IMR-90 (cell line): ENCODE data around the gene DEPDC5. TPM values are rescaled to one million over a fixed set of nuclear protein-coding genes. Genes with fewer than 3 reads are reported as not detected.

ENCODE experiments used
- ATAC-seq: fragments of 200-7000 bp; cut with Tn5 transposase; 2 replicates; pipeline ENCODE4 v1.9.1; 2020; ENCODE audit warnings: low read depth, mild to moderate bottlenecking, moderate library complexity
- BruUV-seq: library from RNA; stranded (reverse); fragments of 400-500 nt; replicated peaks from 2 replicates; lab custom pipeline; 2021; lab: Mats Ljungman, UMichigan
- CTCF ChIA-PET: fragments of 300-600 bp; formaldehyde crosslinking; extraction: SDS; loops from one replicate; lab custom pipeline; 2021; ENCODE audit warnings: antibody characterized with exemption; lab: Yijun Ruan, JAX
- POLR2A ChIA-PET: fragments of 300-600 bp; sonication (Branson Sonifier 250); formaldehyde crosslinking; loops from one replicate; lab custom pipeline; 2022; ENCODE audit warnings: antibody characterized with exemption; ENCODE audit not compliant: unreplicated experiment; lab: Charles Lee
- DNase-seq: peaks from one replicate; pipeline ENCODE4 v3.0.0; 2013
- H2AFZ ChIP-seq: replicated peaks from 2 replicates; pipeline ENCODE3; 2013; ENCODE audit warnings: low read length, mild to moderate bottlenecking; ENCODE audit not compliant: poor library complexity
- H2AK5ac ChIP-seq: 2 replicates; pipeline ENCODE4 v1.6.1; 2013; ENCODE audit warnings: low read depth, low read length, inconsistent platforms
- H2AK9ac ChIP-seq: replicated peaks from 2 replicates; pipeline ENCODE3; 2013; ENCODE audit warnings: mild to moderate bottlenecking, low read depth, low read length, moderate library complexity; ENCODE audit not compliant: poor library complexity
- H2BK120ac ChIP-seq: 2 replicates; pipeline ENCODE4 v1.6.1; 2013; ENCODE audit warnings: low read depth, low read length, inconsistent platforms
- H2BK15ac ChIP-seq: 3 replicates; pipeline ENCODE4 v1.6.1; 2013; ENCODE audit warnings: low read depth, low read length, inconsistent platforms
- H2BK20ac ChIP-seq: 2 replicates; pipeline ENCODE4 v1.6.1; 2013; ENCODE audit warnings: low read depth, mild to moderate bottlenecking, inconsistent platforms, low read length, moderate library complexity
- H2BK5ac ChIP-seq: 2 replicates; pipeline ENCODE4 v1.6.1; 2013; ENCODE audit warnings: mild to moderate bottlenecking, low read depth, low read length, inconsistent platforms; ENCODE audit not compliant: poor library complexity, severe bottlenecking
- H3K14ac ChIP-seq: replicated peaks from 2 replicates; pipeline ENCODE4 v1.6.1; 2013; ENCODE audit warnings: low read depth, low read length, inconsistent platforms
- H3K18ac ChIP-seq: 2 replicates; pipeline ENCODE4 v1.6.1; 2013; ENCODE audit warnings: low read depth, low read length, control low read depth
- H3K23ac ChIP-seq: 2 replicates; pipeline ENCODE4 v1.6.1; 2013; ENCODE audit warnings: low read depth, low read length, inconsistent platforms
- H3K27ac ChIP-seq: 2 replicates; pipeline ENCODE4 v1.5.1; 2013; ENCODE audit warnings: mild to moderate bottlenecking, control low read depth, low read length; ENCODE audit not compliant: insufficient read depth
- H3K27me3 ChIP-seq: 2 replicates; pipeline ENCODE4 v1.6.1; 2013; ENCODE audit warnings: low read length; ENCODE audit not compliant: control insufficient read depth, insufficient read depth
- H3K36me3 ChIP-seq: 2 replicates; pipeline ENCODE4 v1.6.1; 2013; ENCODE audit warnings: low read length, mixed read lengths; ENCODE audit not compliant: control insufficient read depth, insufficient read depth
- H3K4ac ChIP-seq: 2 replicates; pipeline ENCODE4 v1.6.1; 2013; ENCODE audit warnings: low read depth, low read length, inconsistent platforms
- H3K4me1 ChIP-seq: 2 replicates; pipeline ENCODE4 v1.6.1; 2013; ENCODE audit warnings: low read length, mixed read lengths; ENCODE audit not compliant: control insufficient read depth, insufficient read depth
- H3K4me2 ChIP-seq: 2 replicates; pipeline ENCODE4 v1.6.1; 2013; ENCODE audit warnings: low read depth, mild to moderate bottlenecking, control low read depth, low read length, moderate library complexity
- H3K4me3 ChIP-seq: 2 replicates; pipeline ENCODE4 v1.5.1; 2013; ENCODE audit warnings: low read depth, mild to moderate bottlenecking, control low read depth, low read length, moderate library complexity; ENCODE audit not compliant: insufficient read depth
- H3K56ac ChIP-seq: 2 replicates; pipeline ENCODE4 v1.6.1; 2013; ENCODE audit warnings: low read length, inconsistent platforms; ENCODE audit not compliant: insufficient read depth; ENCODE audit errors: extremely low read depth
- H3K79me1 ChIP-seq, 2 experiments: 2 replicates each; pipeline ENCODE4 v1.6.1; 2013; ENCODE audit warnings: low read length in 2 of 2, inconsistent platforms in 1 of 2, low read depth in 1 of 2
- H3K9ac ChIP-seq: 2 replicates; pipeline ENCODE4 v1.6.1; 2013; ENCODE audit warnings: low read depth, low read length, control low read depth
- H3K9me1 ChIP-seq: 2 replicates; pipeline ENCODE4 v1.6.1; 2013; ENCODE audit warnings: low read length, inconsistent platforms; ENCODE audit not compliant: insufficient read depth
- H3K9me3 ChIP-seq: 2 replicates; pipeline ENCODE4 v1.6.1; 2013; ENCODE audit warnings: low read length; ENCODE audit not compliant: control insufficient read depth, insufficient read depth
- H4K20me1 ChIP-seq: 2 replicates; pipeline ENCODE4 v1.6.1; 2013; ENCODE audit warnings: low read length, inconsistent platforms; ENCODE audit not compliant: insufficient read depth
- H4K5ac ChIP-seq: 2 replicates; pipeline ENCODE4 v1.6.1; 2013; ENCODE audit warnings: mild to moderate bottlenecking, low read depth, low read length, control low read depth
- H4K8ac ChIP-seq, 2 experiments: 2 replicates each; pipeline ENCODE4 v1.6.1; 2013; ENCODE audit warnings: low read depth in 2 of 2, low read length in 2 of 2, control low read depth in 1 of 2, inconsistent platforms in 1 of 2
- H4K91ac ChIP-seq: 2 replicates; pipeline ENCODE4 v1.6.1; 2013; ENCODE audit warnings: low read depth, low read length, inconsistent platforms; ENCODE audit not compliant: insufficient read depth
- BHLHE40 ChIP-seq: fragments of 150-350 bp; IDR thresholded peaks from 2 replicates; pipeline ENCODE4 v1.6.1; 2016; ENCODE audit warnings: mild to moderate bottlenecking, low read depth, low read length
- CHD1 ChIP-seq: IDR thresholded peaks from 2 replicates; pipeline ENCODE4 v1.6.1; 2012; ENCODE audit warnings: low read depth, low read length, improper control_type of control experiment
- FOS ChIP-seq: fragments of 150-350 bp; IDR thresholded peaks from 2 replicates; pipeline ENCODE4 v1.6.1; 2016; ENCODE audit warnings: low read depth, low read length
- MAFK ChIP-seq: IDR thresholded peaks from 2 replicates; pipeline ENCODE4 v1.6.1; 2012; ENCODE audit warnings: low read depth, low read length, improper control_type of control experiment
- MAZ ChIP-seq: IDR thresholded peaks from 2 replicates; pipeline ENCODE4 v1.6.1; 2012; ENCODE audit warnings: low read depth, mild to moderate bottlenecking, low read length, improper control_type of control experiment, moderate library complexity, borderline replicate concordance
- MXI1 ChIP-seq: IDR thresholded peaks from 2 replicates; pipeline ENCODE4 v1.6.1; 2012; ENCODE audit warnings: low read depth, mild to moderate bottlenecking, low read length, moderate library complexity, borderline replicate concordance
- NFE2L2 ChIP-seq: fragments of 150-350 bp; IDR thresholded peaks from 2 replicates; pipeline ENCODE4 v1.6.1; 2016; ENCODE audit warnings: low read depth, mild to moderate bottlenecking, low read length
- RAD21 ChIP-seq: IDR thresholded peaks from 2 replicates; pipeline ENCODE4 v1.6.1; 2012; ENCODE audit warnings: low read length, improper control_type of control experiment
- RFX5 ChIP-seq: IDR thresholded peaks from 2 replicates; pipeline ENCODE4 v1.8.0; 2012; ENCODE audit warnings: low read depth, mild to moderate bottlenecking, low read length, moderate library complexity
- WGBS, 2 experiments: methylation state at CpG; one replicate each; pipeline versions ENCODE4 v1.1.5 to v1.1.7; 2013; ENCODE audit warnings: missing lambda C conversion rate in 2 of 2; ENCODE audit not compliant: insufficient read length in 1 of 2; ENCODE audit errors: extremely low coverage in 2 of 2; 5-methylcytosine and 5-hydroxymethylcytosine counted together
- dilution Hi-C: fragments of 300-500 bp; cut with HindIII; formaldehyde crosslinking; loops from one replicate; pipeline ENCODE4 v1.14.3; 2018; ENCODE audit warnings: low sequenced_read_pairs; ENCODE audit not compliant: unreplicated experiment
- in situ Hi-C: fragments of 300-500 bp; cut with MboI; formaldehyde crosslinking; loops from 3 replicates; pipeline ENCODE4 v1.14.3; 2019; ENCODE audit warnings: low sequenced_read_pairs, inconsistent platforms, mixed read lengths
- intact Hi-C: fragments of 100-400 bp; cut with micrococcal nuclease; formaldehyde crosslinking; loops from 2 replicates; pipeline ENCODE4 v1.10.0; 2022
- polyA plus RNA-seq, 3 experiments: library from polyadenylated mRNA; depleted of rRNA; stranded (reverse); fragments of >200 nt; gene quantifications; 2 replicates each; pipeline ENCODE4 v1.2.3, GENCODE V29; 2012; ENCODE audit warnings: low replicate concordance in 1 of 3
- total RNA-seq: library from RNA; depleted of rRNA; stranded (reverse); fragments of >200 nt; gene quantifications from 2 replicates; pipeline ENCODE4 v1.2.3, GENCODE V29; 2012
- TF ChIP-seq, protein P1 (sequence below): conservative IDR thresholded peaks from 2 replicates; pipeline ENCODE4 v1.5.1; 2012; ENCODE audit warnings: mild to moderate bottlenecking, low read depth, low read length, improper control_type of control experiment
- TF ChIP-seq, protein P2 (sequence below): fragments of 150-350 bp; IDR thresholded peaks from 2 replicates; pipeline ENCODE4 v1.6.1; 2017; ENCODE audit warnings: mild to moderate bottlenecking, antibody characterized with exemption, low read length, low read depth

DEPDC5 gene
- total and polyA plus RNA-seq, 2 of the 4 experiments (the other 2 are of a cell fraction) = 6.6 to 12.9 TPM

DNA sequence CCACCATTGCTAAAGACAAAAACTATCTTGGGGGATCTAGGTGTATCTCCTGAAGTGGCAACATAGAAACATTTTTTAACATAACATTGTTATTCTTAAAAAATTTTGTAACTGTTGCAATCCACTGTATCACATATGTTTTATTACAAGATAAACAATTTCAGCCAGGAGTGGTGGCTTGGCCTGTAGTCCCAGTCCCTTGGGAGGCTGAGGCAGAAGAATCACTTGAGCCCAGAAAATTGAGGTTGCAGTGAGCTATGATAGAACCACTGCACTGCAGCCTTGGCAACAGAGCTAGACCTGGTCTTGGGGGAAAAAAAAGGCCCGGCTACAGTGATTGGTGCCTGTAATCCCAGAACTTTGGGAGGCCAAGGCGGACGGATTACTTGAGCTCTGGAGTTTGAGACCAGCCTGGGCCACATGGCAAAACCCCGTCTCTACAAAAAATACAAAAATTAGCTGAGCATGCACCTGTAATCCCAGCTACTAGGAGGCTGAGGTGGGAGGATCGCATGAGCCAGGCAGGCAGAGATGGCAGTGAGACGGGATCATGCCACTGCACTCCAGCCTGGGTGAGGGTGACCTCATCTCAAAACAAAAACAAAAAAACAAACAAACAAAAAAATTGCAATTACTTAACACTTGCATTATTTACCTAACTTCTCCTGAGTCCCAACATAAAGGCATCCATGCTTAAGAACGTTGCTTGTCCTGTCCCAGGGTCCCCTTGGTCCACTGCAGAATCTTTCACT lies 1.5 kb upstream of the DEPDC5 start:
- TF ChIP-seq, protein P1, sequence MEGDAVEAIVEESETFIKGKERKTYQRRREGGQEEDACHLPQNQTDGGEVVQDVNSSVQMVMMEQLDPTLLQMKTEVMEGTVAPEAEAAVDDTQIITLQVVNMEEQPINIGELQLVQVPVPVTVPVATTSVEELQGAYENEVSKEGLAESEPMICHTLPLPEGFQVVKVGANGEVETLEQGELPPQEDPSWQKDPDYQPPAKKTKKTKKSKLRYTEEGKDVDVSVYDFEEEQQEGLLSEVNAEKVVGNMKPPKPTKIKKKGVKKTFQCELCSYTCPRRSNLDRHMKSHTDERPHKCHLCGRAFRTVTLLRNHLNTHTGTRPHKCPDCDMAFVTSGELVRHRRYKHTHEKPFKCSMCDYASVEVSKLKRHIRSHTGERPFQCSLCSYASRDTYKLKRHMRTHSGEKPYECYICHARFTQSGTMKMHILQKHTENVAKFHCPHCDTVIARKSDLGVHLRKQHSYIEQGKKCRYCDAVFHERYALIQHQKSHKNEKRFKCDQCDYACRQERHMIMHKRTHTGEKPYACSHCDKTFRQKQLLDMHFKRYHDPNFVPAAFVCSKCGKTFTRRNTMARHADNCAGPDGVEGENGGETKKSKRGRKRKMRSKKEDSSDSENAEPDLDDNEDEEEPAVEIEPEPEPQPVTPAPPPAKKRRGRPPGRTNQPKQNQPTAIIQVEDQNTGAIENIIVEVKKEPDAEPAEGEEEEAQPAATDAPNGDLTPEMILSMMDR = no peak
- TF ChIP-seq RAD21 (no peak), BHLHE40 (no peak), MAZ (no peak), NFE2L2 (no peak), FOS (no peak), MAFK (no peak), MXI1 (no peak), CHD1 (no peak), RFX5 (no peak)
- TF ChIP-seq, protein P2, sequence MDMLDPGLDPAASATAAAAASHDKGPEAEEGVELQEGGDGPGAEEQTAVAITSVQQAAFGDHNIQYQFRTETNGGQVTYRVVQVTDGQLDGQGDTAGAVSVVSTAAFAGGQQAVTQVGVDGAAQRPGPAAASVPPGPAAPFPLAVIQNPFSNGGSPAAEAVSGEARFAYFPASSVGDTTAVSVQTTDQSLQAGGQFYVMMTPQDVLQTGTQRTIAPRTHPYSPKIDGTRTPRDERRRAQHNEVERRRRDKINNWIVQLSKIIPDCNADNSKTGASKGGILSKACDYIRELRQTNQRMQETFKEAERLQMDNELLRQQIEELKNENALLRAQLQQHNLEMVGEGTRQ = no peak
- H2AK9ac ChIP-seq = no peak overlapping the region
- H3K27ac ChIP-seq = no peak overlapping the region
- ATAC-seq (no peak), DNase-seq (no peak)
- no peak overlapping the region for H3K9ac ChIP-seq
- intact Hi-C loops = loop anchor here (5.0 kb wide), 3 partner anchors 90 to 200 kb away; partner anchors contain the start of gene PISD
- peak overlapping the region; percentile 4 for H2AFZ ChIP-seq
- no peak overlapping the region for H3K23ac ChIP-seq
- H3K4me2 ChIP-seq = no peak overlapping the region
- no peak overlapping the region for H3K18ac ChIP-seq
- H3K27me3 ChIP-seq = no peaks in the 10 kb centered on the region
- peak overlapping the region; percentile 88 for H4K91ac ChIP-seq
- H3K9me3 ChIP-seq = no peaks in the 10 kb centered on the region
- 100% methylated on average over 1 of the region's 7 CpGs; no CpG with 5 or more reads in 1 of the 2 experiments for WGBS, 2 experiments
- BruUV-seq = no TSS peak
- no peak overlapping the region for H2BK120ac ChIP-seq
- no peaks in the 10 kb centered on the region for H4K20me1 ChIP-seq
- ChIA-PET POLR2A (no interaction called here), CTCF (no interaction called here)
- H3K36me3 ChIP-seq = no peaks in the 10 kb centered on the region
- peaks cover 9% of the 10 kb centered on the region for H3K9me1 ChIP-seq
- H3K14ac ChIP-seq = 0 out of 2 replicates have a peak overlapping the region, but pooled peaks have one; percentile 9
- peak overlapping the region; percentile 31; the same call in 1 of the 2 replicates for H2AK5ac ChIP-seq
- peak overlapping the region; percentile 80 for H2BK5ac ChIP-seq
- H4K5ac ChIP-seq = 0 out of 2 replicates have a peak overlapping the region, but pooled peaks have one; percentile 46
- peaks cover 29 to 49% of the 10 kb centered on the region in 2 experiments for H3K79me1 ChIP-seq
- H4K8ac ChIP-seq = peak overlapping the region; percentile 45 to 99
- 0 out of 2 replicates have a peak overlapping the region, but pooled peaks have one; percentile 92 for H3K56ac ChIP-seq
- H2BK20ac ChIP-seq = no peak overlapping the region
- H3K4me1 ChIP-seq = peaks cover 10% of the 10 kb centered on the region
- dilution Hi-C loops = no loop called here
- H3K4ac ChIP-seq = peak overlapping the region; percentile 98; the same call in 1 of the 2 replicates
- no peak overlapping the region for H3K4me3 ChIP-seq
- in situ Hi-C loops = loop anchor here (10.0 kb wide), 1 partner anchor 193 kb away; the partner anchor contains the start of gene YWHAH
- H2BK15ac ChIP-seq = no peak overlapping the region
